ENCODE data around the gene KRT38.

- TF ChIP-seq CTCF (conservative IDR thresholded peaks at IDR 0.05; ENCODE audit: low read depth, low read length), result no peak
- no peak for TF ChIP-seq EZH2 (IDR thresholded peaks at IDR 0.05; ENCODE audit: low read length, unreplicated experiment)
- no peak for TF ChIP-seq EZH2phosphoT487 (IDR thresholded peaks at IDR 0.05; ENCODE audit: borderline replicate concordance, low read length)
Observed at GRCh38 chr17:41478237-41478636, 37.5 kb upstream of the KRT38 start.

All from PC-3 (cell line).